ENCODE results near the gene NKRF. TPM values are rescaled to one million over a fixed set of nuclear protein-coding genes. Genes with fewer than 3 reads are reported as not detected.

NKRF gene
- polyA plus RNA-seq, 3 donors: 1.3 to 4.7 (median 2.4) TPM

- peaks cover 12% of the 10 kb centered on the region in 2 donors for H3K36me3 Mint-ChIP-seq
Observed at GRCh38 chrX:119552508-119552907, 53.7 kb downstream of the NKRF start.

GRCh38 chrX:119549327-119550016, 56.8 kb downstream of the NKRF start:
- H3K27me3 Mint-ChIP-seq (ENCODE audit: low read depth in 3 of 3): peaks cover 0 to 3% (median 0%) of the 10 kb centered on the region in 3 donors
- no peak for TF ChIP-seq CTCF (IDR thresholded peaks at IDR 0.05)
- H3K36me3 Mint-ChIP-seq: peaks cover 4 to 7% of the 10 kb centered on the region in 2 donors
- DNase-seq: no peak
- H3K4me2 ChIP-seq (replicated peaks; ENCODE audit: extremely low read depth, low read length, poor library complexity, severe bottlenecking): no peak overlapping the region
- peak overlapping the region in 2 of 7 donors; percentile 26 to 70 for H3K27ac Mint-ChIP-seq
- intact Hi-C loops (cut with micrococcal nuclease): no loop called here
- H3K36me3 ChIP-seq (replicated peaks in 1 of 2; ENCODE audit: control insufficient read depth in 1 of 2, insufficient read depth in 2 of 2, low read length in 2 of 2): peaks cover 0 to 2% of the 10 kb centered on the region in 2 donors
- H3K4me1 ChIP-seq (ENCODE audit: control insufficient read depth in 1 of 2, insufficient read depth in 2 of 2, low read length in 2 of 2): no peaks in the 10 kb centered on the region
- H3K9ac ChIP-seq (ENCODE audit: insufficient read depth, low read length, poor library complexity, severe bottlenecking): no peak overlapping the region
- H3K4me3 Mint-ChIP-seq: no peak overlapping the region
- no peak overlapping the region for H3K4me3 ChIP-seq (replicated peaks in 1 of 3; ENCODE audit: low read depth in 2 of 3, low read length in 3 of 3)
- peaks cover 0 to 2% (median 0%) of the 10 kb centered on the region in 7 donors for H3K9me3 Mint-ChIP-seq
- WGBS (ENCODE audit: insufficient coverage): no CpG with 5 or more reads among the region's 7 CpGs
- H3K9me3 ChIP-seq (replicated peaks in 1 of 2; ENCODE audit: control insufficient read depth in 1 of 2, insufficient read depth in 1 of 2, low read length in 2 of 2): no peaks in the 10 kb centered on the region
- H3K27ac ChIP-seq (ENCODE audit: low read depth in 1 of 2, low read length in 2 of 2): no peak overlapping the region
- no peaks in the 10 kb centered on the region for H3K27me3 ChIP-seq (ENCODE audit: control insufficient read depth in 2 of 2, insufficient read depth in 2 of 2, low read length in 2 of 2)
- H4K20me1 ChIP-seq (ENCODE audit: insufficient read depth, low read length): peaks cover 8% of the 10 kb centered on the region
- no peak overlapping the region for H2AFZ ChIP-seq (ENCODE audit: insufficient read depth, low read depth, low read length, poor library complexity, severe bottlenecking)
- peaks cover 24% of the 10 kb centered on the region for H3K4me1 Mint-ChIP-seq
- peaks cover 4% of the 10 kb centered on the region for H3K79me2 ChIP-seq (ENCODE audit: insufficient read depth, low read length)

More at GRCh38 chrX:119552508-119552907, 53.7 kb downstream of the NKRF start:
- no peak overlapping the region for H2AFZ ChIP-seq (ENCODE audit: insufficient read depth, low read depth, low read length, poor library complexity, severe bottlenecking)
- H3K4me2 ChIP-seq (replicated peaks; ENCODE audit: extremely low read depth, low read length, poor library complexity, severe bottlenecking): no peak overlapping the region
- no peaks in the 10 kb centered on the region for H3K9me3 ChIP-seq (replicated peaks in 1 of 2; ENCODE audit: control insufficient read depth in 1 of 2, insufficient read depth in 1 of 2, low read length in 2 of 2)
- peaks cover 21% of the 10 kb centered on the region for H3K4me1 Mint-ChIP-seq
- H3K4me1 ChIP-seq (ENCODE audit: control insufficient read depth in 1 of 2, insufficient read depth in 2 of 2, low read length in 2 of 2): no peaks in the 10 kb centered on the region
- peaks cover 0 to 2% (median 0%) of the 10 kb centered on the region in 3 donors for H3K27me3 Mint-ChIP-seq (ENCODE audit: low read depth in 3 of 3)
- no CpG with 5 or more reads among the region's 3 CpGs for WGBS (ENCODE audit: insufficient coverage)
- H3K9me3 Mint-ChIP-seq: peaks cover 0 to 2% (median 0%) of the 10 kb centered on the region in 7 donors
- peaks cover 4% of the 10 kb centered on the region for H3K79me2 ChIP-seq (ENCODE audit: insufficient read depth, low read length)
- H3K4me3 ChIP-seq (replicated peaks in 1 of 3; ENCODE audit: low read depth in 2 of 3, low read length in 3 of 3): no peak overlapping the region
- no peak for DNase-seq
- H3K27ac Mint-ChIP-seq: no peak overlapping the region
- H3K27ac ChIP-seq (ENCODE audit: low read depth in 1 of 2, low read length in 2 of 2): no peak overlapping the region
- no peaks in the 10 kb centered on the region for H3K27me3 ChIP-seq (ENCODE audit: control insufficient read depth in 2 of 2, insufficient read depth in 2 of 2, low read length in 2 of 2)
- H3K9ac ChIP-seq (ENCODE audit: insufficient read depth, low read length, poor library complexity, severe bottlenecking): no peak overlapping the region
- no peak overlapping the region for H3K4me3 Mint-ChIP-seq
- H4K20me1 ChIP-seq (ENCODE audit: insufficient read depth, low read length): peaks cover 8% of the 10 kb centered on the region
- intact Hi-C loops (cut with micrococcal nuclease): no loop called here
- H3K36me3 ChIP-seq (replicated peaks in 1 of 2; ENCODE audit: control insufficient read depth in 1 of 2, insufficient read depth in 2 of 2, low read length in 2 of 2): peaks cover 10 to 17% of the 10 kb centered on the region in 2 donors
- no peak for TF ChIP-seq CTCF (IDR thresholded peaks at IDR 0.05)

Data from CD14-positive monocyte (primary cell).